Mesenchymal stem cell (in vitro differentiated cells and primary cell): ENCODE data around the gene CES4A.

Source experiments
- DNase-seq: peaks from one replicate; pipeline ENCODE4 v3.0.0-alpha.2; 2013
- H2AFZ ChIP-seq: one replicate; pipeline ENCODE4 v1.6.1; 2013; ENCODE audit warnings: low read depth, mild to moderate bottlenecking, control low read depth, inconsistent platforms, low read length, moderate library complexity
- H2AK5ac ChIP-seq: 2 replicates; pipeline ENCODE4 v1.6.1; 2013; ENCODE audit warnings: low read length, moderate library complexity, mild to moderate bottlenecking, inconsistent platforms; ENCODE audit not compliant: severe bottlenecking
- H2BK120ac ChIP-seq: one replicate; pipeline ENCODE4 v1.6.1; 2013; ENCODE audit warnings: low read depth, mild to moderate bottlenecking, inconsistent platforms, low read length, moderate library complexity
- H2BK12ac ChIP-seq, 2 experiments: one replicate each; pipeline ENCODE4 v1.6.1; 2013; ENCODE audit warnings: inconsistent platforms in 2 of 2, low read length in 2 of 2, mild to moderate bottlenecking in 2 of 2, moderate library complexity in 2 of 2, control low read depth in 1 of 2
- H2BK15ac ChIP-seq: one replicate; pipeline ENCODE4 v1.6.1; 2013; ENCODE audit warnings: mild to moderate bottlenecking, low read depth, inconsistent platforms; ENCODE audit not compliant: poor library complexity, severe bottlenecking
- H2BK5ac ChIP-seq: 2 replicates; pipeline ENCODE4 v1.6.1; 2013; ENCODE audit warnings: low read depth, mild to moderate bottlenecking, low read length, control low read depth, inconsistent platforms; ENCODE audit not compliant: poor library complexity, severe bottlenecking
- H3K14ac ChIP-seq, 2 experiments: one replicate each; pipeline ENCODE4 v1.6.1; 2013; ENCODE audit warnings: inconsistent platforms in 2 of 2, low read length in 2 of 2, control low read depth in 1 of 2, mild to moderate bottlenecking in 1 of 2, moderate library complexity in 1 of 2
- H3K18ac ChIP-seq, 2 experiments: one replicate each; pipeline ENCODE4 v1.6.1; 2013; ENCODE audit warnings: inconsistent platforms in 2 of 2, low read length in 2 of 2, control low read depth in 1 of 2, low read depth in 1 of 2, mild to moderate bottlenecking in 1 of 2
- H3K23ac ChIP-seq, 2 experiments: one replicate each; pipeline ENCODE4 v1.6.1; 2013; ENCODE audit warnings: inconsistent platforms in 2 of 2, low read length in 2 of 2, mild to moderate bottlenecking in 2 of 2, moderate library complexity in 2 of 2, control low read depth in 1 of 2
- H3K27ac ChIP-seq: 2 replicates; pipeline ENCODE4 v1.5.1; 2013; ENCODE audit warnings: mild to moderate bottlenecking, moderate library complexity, low read length, control low read depth, inconsistent platforms; ENCODE audit not compliant: poor library complexity, severe bottlenecking
- H3K27me3 ChIP-seq, 2 experiments: 2 replicates each; pipeline versions ENCODE4 v1.6.1 to v1.7.0; 2013; ENCODE audit warnings: low read length in 2 of 2, mild to moderate bottlenecking in 2 of 2, moderate library complexity in 2 of 2, control low read depth in 1 of 2, inconsistent platforms in 1 of 2; ENCODE audit not compliant: control insufficient read depth in 1 of 2, insufficient read depth in 1 of 2
- H3K36me3 ChIP-seq, 2 experiments: 2 replicates each; pipeline versions ENCODE4 v1.6.1 to v1.7.0; 2013; ENCODE audit warnings: low read length in 2 of 2, control low read depth in 1 of 2, inconsistent platforms in 1 of 2, low read depth in 1 of 2, mild to moderate bottlenecking in 1 of 2; ENCODE audit not compliant: insufficient read depth in 2 of 2, control insufficient read depth in 1 of 2
- H3K4ac ChIP-seq, 2 experiments: one replicate each; pipeline ENCODE4 v1.6.1; 2013; ENCODE audit warnings: inconsistent platforms in 2 of 2, low read length in 2 of 2, mild to moderate bottlenecking in 2 of 2, moderate library complexity in 2 of 2, control low read depth in 1 of 2, low read depth in 1 of 2
- H3K4me1 ChIP-seq: 2 replicates; pipeline ENCODE4 v1.6.1; 2013; ENCODE audit warnings: low read depth, low read length, control low read depth; ENCODE audit not compliant: control insufficient read depth, insufficient read depth
- H3K4me2 ChIP-seq: 2 replicates; pipeline ENCODE4 v1.6.1; 2013; ENCODE audit warnings: low read length, mild to moderate bottlenecking, inconsistent platforms; ENCODE audit not compliant: poor library complexity, severe bottlenecking
- H3K4me3 ChIP-seq, 2 experiments: 2 replicates each; pipeline versions ENCODE4 v1.5.1 to v1.7.0; 2013; ENCODE audit warnings: low read length in 2 of 2, mild to moderate bottlenecking in 2 of 2, control low read depth in 1 of 2, low read depth in 1 of 2; ENCODE audit not compliant: insufficient read depth in 1 of 2
- H3K79me1 ChIP-seq: replicated peaks from 2 replicates; pipeline ENCODE4 v1.6.1; 2013; ENCODE audit warnings: mild to moderate bottlenecking, control low read depth, low read length, inconsistent platforms; ENCODE audit not compliant: poor library complexity, severe bottlenecking
- H3K9ac ChIP-seq: 2 replicates; pipeline ENCODE4 v1.7.0; 2013; ENCODE audit warnings: mild to moderate bottlenecking, low read length, moderate library complexity
- H3K9me3 ChIP-seq: 2 replicates; pipeline ENCODE4 v1.7.0; 2013; ENCODE audit warnings: mild to moderate bottlenecking, low read length; ENCODE audit not compliant: control insufficient read depth
- H4K8ac ChIP-seq: one replicate; pipeline ENCODE4 v1.6.1; 2013; ENCODE audit warnings: inconsistent platforms, mild to moderate bottlenecking, low read length, moderate library complexity
- H4K91ac ChIP-seq: one replicate; pipeline ENCODE4 v1.6.1; 2013; ENCODE audit warnings: mild to moderate bottlenecking, low read length, inconsistent platforms
- WGBS: methylation state at CpG from one replicate; pipeline ENCODE4 v1.1.7; 2013; ENCODE audit warnings: mixed read lengths; 5-methylcytosine and 5-hydroxymethylcytosine counted together

Gene CES4A

GRCh38 chr16:67053767-67054334, 65.5 kb downstream of the CES4A start:
- H3K23ac ChIP-seq = peak overlapping the region in 1 of 2 experiments; percentile 94
- H2AK5ac ChIP-seq = peak overlapping the region; percentile 44
- H3K79me1 ChIP-seq = peaks cover 8% of the 10 kb centered on the region
- over 99% methylated on average over 4 of the region's 4 CpGs for WGBS
- H3K36me3 ChIP-seq = peaks cover 4 to 13% of the 10 kb centered on the region in 2 experiments
- H3K4me2 ChIP-seq = no peak overlapping the region
- H3K4me1 ChIP-seq = no peaks in the 10 kb centered on the region
- H2BK120ac ChIP-seq = no peak overlapping the region
- peak overlapping the region in 1 of 2 experiments; percentile 26 for H3K4ac ChIP-seq
- peak overlapping the region; percentile 24 for H3K9ac ChIP-seq
- H2AFZ ChIP-seq = peak overlapping the region; percentile 14
- peak overlapping the region in 1 of 2 experiments; percentile 71 for H3K14ac ChIP-seq
- peak overlapping the region in 1 of 2 experiments; percentile 62 for H3K18ac ChIP-seq
- no peak overlapping the region for H2BK5ac ChIP-seq
- H3K4me3 ChIP-seq = no peak overlapping the region
- H2BK15ac ChIP-seq = no peak overlapping the region
- no peaks in the 10 kb centered on the region for H3K27me3 ChIP-seq
- H2BK12ac ChIP-seq = no peak overlapping the region
- no peak overlapping the region for H4K8ac ChIP-seq
- no peaks in the 10 kb centered on the region for H3K9me3 ChIP-seq
- no peak overlapping the region for H4K91ac ChIP-seq
- H3K27ac ChIP-seq = no peak overlapping the region
- no peak for DNase-seq

- Histone ChIP-seq H4K8ac (no peak overlapping the region), H3K9ac (no peak overlapping the region), H3K79me1 (peaks cover 9% of the 10 kb centered on the region), H3K14ac (no peak overlapping the region), H2BK120ac (no peak overlapping the region), H3K9me3 (no peaks in the 10 kb centered on the region), H3K27ac (no peak overlapping the region), H3K4me2 (no peak overlapping the region), H2AFZ (no peak overlapping the region), H3K4me3 (no peak overlapping the region), H3K4ac (no peak overlapping the region), H3K36me3 (peaks cover under 1 to 9% of the 10 kb centered on the region in 2 experiments), H3K23ac (no peak overlapping the region), H2BK12ac (no peak overlapping the region), H3K18ac (no peak overlapping the region), H2BK15ac (no peak overlapping the region), H2BK5ac (no peak overlapping the region), H3K27me3 (no peaks in the 10 kb centered on the region), H2AK5ac (no peak overlapping the region), H4K91ac (no peak overlapping the region), H3K4me1 (no peaks in the 10 kb centered on the region)
- 100% methylated on average over 1 of the region's 2 CpGs for WGBS
- DNase-seq = peak; percentile 11
These were observed 66.5 kb downstream of the CES4A start for GRCh38 chr16:67054901-67055300.

- Histone ChIP-seq H3K18ac (no peak overlapping the region), H3K23ac (no peak overlapping the region), H2AK5ac (no peak overlapping the region), H4K91ac (no peak overlapping the region), H3K27ac (peak overlapping the region; percentile 77), H3K4ac (no peak overlapping the region), H2BK120ac (no peak overlapping the region), H3K4me3 (no peak overlapping the region), H2AFZ (no peak overlapping the region), H3K4me2 (no peak overlapping the region), H2BK5ac (no peak overlapping the region), H3K9me3 (no peaks in the 10 kb centered on the region), H3K14ac (no peak overlapping the region), H4K8ac (no peak overlapping the region), H3K36me3 (peaks cover 0 to 9% of the 10 kb centered on the region in 2 experiments), H3K9ac (peak overlapping the region; percentile 62), H3K27me3 (no peaks in the 10 kb centered on the region), H3K79me1 (peaks cover 11% of the 10 kb centered on the region), H2BK15ac (no peak overlapping the region), H2BK12ac (no peak overlapping the region), H3K4me1 (no peaks in the 10 kb centered on the region)
- DNase-seq = peak; percentile 98
- 42% methylated on average over 3 of the region's 4 CpGs for WGBS
These were observed 67.5 kb downstream of the CES4A start for GRCh38 chr16:67055712-67056487.
